GM23248 (cell line): ENCODE measurements around the gene MTMR6.

Experiments
- EZH2 ChIP-seq: fragments of 200-600 bp; sonication (generic); IDR thresholded peaks from 2 replicates; pipeline ENCODE4 v1.6.1; 2018; ENCODE audit warnings: antibody characterized with exemption, mild to moderate bottlenecking; ENCODE audit not compliant: insufficient read depth, poor library complexity, severe bottlenecking
- EZH2phosphoT487 ChIP-seq: fragments of 200-600 bp; sonication (generic); IDR thresholded peaks from 2 replicates; pipeline ENCODE4 v1.6.1; 2018; ENCODE audit warnings: antibody characterized with exemption, moderate library complexity, mild to moderate bottlenecking, low read depth; ENCODE audit not compliant: insufficient read depth

DNA sequence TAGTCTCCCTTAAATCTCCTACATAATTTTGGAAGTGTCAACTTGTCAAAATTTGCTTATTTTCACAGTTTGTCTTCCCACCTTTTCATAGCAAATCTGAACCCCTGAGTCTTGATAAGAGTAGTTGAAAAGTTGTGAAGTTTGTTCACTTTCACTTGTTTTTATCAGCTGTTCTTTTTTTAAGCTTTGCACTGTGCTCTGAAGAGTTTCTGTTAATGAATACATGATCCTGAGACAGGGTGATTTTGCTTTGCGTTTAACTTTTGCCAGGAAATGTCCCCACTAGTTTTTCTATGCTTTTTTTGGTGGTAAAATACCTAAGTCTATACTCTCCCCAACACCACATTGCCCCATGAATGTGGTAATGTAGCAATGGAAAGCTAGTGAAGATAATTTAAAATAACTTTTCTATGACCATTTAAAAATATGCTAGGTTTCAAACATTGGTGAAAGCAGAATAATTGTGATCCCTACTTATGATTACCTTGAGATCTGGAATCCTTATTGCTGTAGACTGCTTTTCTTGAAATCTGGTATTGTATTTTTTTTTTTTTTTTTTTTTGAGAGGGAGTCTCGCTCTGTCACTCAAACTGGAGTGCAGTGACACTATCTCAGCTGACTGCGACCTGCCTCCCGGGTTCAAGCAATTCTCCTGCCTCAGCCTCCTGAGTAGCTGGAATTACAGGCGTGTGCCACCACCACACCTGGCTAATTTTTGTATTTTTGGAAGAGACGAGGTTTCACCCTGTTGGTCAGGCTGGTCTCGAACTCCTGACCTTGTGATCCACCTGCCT lies 19.6 kb upstream of the MTMR6 start:
- TF ChIP-seq EZH2phosphoT487 (no peak), EZH2 (no peak)
